ENCODE measurements around the gene GIT2.
"Not testable (repeated sequence)": the region's sequence is repeated elsewhere in the genome, so short reads cannot be mapped to it uniquely, and the experiment has no call there.

GIT2 gene

DNA sequence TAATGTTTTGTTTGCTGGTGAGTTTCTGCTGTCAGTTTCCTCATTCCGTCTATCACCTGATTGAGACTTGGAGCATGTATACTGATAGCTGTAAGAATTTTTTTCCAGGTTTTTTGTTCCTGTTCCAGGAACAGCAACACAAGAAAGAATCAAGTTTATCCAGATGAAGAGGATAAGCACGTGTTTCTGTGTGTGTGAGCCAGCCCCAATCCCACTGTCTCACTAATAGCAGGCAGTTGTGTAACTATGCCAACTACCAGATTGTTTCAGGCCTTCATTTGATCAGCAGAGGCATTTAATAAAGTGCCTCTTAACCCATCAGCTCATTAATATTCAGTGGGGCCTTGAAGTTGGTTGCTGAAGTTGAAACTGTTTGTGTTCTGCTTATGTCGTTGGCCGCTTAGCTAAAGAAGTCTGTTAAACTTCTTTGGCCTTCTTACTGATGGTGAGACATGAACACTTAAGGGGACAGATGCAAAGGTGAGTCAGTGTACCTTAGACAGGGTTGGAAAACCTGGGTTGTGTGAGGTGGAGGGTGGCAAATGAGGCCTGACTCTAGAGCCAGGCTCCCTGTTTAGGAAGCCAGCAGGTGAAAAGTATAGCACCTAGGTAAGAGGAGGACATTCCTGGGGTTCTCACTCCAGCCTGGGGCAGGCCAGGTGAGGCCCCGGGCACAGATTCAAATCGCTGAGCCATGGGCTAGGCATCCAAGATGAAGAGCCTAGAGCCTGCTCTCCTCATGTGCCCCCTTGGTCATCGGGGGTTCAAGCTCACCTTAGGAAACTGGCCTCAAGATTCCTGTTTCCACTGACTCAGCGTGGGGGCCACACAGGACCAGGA, 6.7 kb upstream of the GIT2 start:
- DNase-seq: no peak

DNA sequence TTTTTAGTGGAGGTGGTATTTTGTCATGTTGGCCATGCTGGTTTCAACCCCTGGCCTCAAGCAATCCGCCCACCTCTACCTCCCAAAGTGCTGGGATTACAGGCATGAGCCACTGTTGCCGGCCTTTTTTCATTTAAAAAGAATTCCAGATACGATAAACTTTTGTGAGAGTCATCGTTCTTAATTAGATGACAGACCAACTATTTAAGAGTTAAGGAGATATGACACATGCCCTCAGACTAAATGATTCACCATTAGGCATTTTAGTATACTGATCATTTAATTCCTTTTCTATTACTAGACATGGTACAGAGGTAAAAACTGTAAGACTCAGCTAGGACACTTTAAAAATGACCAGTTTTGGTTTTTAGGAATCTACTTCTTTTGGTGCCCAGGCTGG, 5.4 kb upstream of the GIT2 start:
- no peak for DNase-seq

DNA sequence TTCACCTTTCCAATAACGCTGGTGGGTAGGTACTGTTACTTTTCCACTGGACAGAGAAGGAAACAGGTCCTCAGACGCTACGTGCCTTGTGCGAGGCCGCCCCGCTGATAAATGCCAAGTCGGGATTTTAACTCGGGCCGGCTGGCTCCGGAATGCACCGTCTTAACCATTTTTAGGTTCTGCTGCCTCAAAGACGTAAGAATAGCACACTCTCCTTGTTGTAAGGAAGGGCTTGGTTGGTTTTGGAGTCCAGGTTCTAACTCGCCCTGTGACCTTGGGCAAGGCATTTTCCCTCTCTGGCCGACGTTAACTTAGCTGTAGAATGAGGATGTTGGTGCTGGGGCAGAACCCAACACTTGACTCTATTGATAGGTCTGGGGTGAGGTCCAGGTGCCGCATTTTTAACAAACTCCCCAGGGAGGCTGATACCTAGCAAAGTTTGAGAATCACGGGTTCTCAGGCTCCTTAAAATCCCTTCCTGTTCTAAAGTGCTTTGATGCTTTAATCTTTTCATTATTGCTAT, 3.9 kb upstream of the GIT2 start:
- peak; percentile 35 for DNase-seq

DNA sequence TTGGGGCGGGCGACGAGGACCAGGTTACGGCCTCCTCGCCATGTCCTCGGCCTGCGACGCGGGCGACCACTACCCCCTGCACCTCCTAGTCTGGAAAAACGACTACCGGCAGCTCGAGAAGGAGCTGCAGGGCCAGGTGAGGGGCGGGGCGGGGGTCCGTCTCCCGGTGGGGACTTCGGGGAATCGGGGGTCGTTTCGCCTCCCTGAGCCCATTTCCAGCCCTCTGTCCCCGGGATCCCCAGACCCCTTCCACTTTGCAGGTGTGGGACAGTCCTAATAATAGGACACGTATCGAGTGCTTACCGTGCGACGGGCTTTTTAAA, 3.4 kb upstream of the GIT2 start:
- no peak for DNase-seq

DNA sequence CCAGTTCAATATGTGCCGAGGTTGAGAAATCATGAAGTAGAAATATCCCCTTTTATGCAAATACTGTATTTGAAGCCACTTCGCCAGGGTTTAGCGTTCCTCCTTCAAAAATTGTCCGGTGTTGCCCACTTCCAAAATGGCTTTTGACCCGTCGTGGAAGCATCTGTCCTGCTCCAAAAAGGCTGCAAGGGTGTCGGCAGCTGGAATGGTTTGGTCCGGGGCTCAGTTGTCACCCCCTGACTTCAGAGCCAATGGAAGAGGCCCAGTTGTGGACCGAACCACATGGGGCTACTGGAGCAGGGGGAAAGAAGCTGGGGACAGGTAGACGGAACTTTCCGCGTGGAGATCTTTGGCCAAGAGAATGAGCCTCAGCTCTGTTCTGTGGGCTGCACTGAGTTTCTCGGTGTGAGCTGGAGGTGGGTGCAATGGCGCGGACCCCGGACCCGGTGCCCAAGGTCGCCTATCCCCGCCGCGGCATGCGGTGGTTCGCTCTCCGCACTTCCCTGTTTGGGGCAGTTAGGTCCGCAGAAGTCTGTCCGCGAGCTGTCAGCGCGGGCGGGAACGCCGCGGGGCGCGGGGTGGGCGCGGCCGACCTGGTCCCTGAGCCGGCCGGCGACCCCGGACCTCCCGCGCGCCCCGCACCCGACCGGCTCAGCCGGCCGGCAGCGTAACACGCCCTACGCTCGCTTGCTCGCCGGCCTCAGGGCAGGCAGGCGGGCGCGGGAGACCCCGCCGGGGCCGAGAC, 2.9 kb upstream of the GIT2 start, which contains the start of gene ANKRD13A:
ANKRD13A (plus strand) TSS at position 527 of the 745 bp plus-strand sequence. CDS start 259 bp downstream, outside the sequence.
- DNase-seq: peak; percentile 90

DNA sequence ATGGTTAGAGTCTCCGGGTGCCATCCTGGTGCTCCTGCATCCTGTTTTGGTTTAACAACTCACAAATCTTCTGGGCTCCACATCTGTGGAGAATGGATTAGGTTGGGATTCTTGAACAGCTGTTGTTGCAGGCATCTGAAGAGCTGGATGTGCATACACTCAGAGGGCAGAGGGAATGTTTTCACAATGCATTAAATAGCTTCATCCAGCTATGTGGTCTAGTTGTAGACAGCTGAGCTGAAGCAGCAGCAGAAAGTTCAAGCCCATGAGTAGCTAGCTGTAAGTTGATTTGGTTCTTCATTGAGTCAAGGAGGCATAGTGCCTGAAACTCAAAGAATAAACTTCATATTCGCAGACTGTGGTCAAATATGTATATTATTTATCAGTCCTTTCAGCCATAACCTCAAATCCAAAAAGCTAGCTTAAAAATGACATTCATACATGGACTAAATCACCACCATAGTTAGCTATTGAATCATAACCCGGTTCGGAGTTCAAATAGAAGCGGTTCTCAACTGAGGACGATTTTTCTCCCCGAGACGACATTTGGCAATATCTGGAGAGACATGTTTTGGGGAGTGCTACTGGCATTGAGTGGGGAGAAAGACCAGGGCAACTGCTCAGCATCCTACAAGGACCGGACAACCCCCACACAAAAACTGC, 2.2 kb upstream of the GIT2 start:
- no peak for DNase-seq

DNA sequence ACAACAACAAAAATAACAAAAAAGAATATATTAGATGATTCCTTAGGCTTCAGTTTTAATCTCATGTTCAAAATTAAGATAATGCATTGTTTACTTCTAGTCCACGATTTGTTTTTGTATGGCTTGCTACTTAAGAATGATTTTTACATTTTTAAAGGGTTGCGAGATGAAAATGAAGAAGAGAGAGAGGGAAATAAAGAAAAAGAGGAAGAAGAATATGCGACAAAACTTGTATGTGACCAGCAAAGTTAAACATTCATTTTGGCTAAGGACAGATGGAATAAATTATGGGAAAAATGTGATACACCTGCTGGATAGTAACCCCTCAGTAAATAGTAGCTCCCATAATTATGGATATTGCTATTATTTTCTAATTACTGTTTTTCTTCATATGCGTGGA, 1.2 kb upstream of the GIT2 start:
- DNase-seq: no peak

DNA sequence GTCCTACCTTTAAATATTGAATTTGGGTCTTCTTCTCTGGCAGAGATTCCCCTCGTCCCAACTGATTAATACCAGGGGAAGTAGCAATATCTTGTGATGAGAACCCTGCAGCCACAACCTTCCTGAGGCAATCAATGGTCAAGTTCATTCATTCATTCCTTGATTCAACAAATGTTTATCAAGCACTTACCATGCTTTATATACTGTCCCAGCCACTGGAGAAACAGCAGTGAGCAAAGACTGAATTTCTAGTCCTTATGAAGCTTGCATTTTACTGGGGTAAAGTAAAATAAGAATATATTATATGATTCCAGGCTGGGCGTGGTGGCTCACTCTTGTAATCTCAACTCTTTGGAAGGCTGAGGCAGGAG, 300 bp upstream of the GIT2 start:
- DNase-seq: no peak

DNA sequence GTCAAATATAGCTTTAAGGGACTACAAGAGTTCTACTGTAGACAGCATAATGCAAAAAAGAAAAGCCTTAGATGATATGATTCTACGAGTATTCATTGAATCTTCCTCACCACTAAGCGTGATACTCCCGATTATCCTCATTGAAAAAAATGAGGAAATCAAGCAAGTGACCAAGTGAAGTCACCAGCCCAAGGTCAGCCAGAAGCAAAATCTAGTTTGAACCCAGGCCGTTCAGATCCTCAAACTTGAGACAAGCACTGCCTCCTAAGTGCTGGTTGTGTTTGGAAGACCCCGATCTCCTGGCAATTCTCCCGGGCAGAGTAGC, 845 bp downstream of the GIT2 start:
- no peak for DNase-seq

DNA sequence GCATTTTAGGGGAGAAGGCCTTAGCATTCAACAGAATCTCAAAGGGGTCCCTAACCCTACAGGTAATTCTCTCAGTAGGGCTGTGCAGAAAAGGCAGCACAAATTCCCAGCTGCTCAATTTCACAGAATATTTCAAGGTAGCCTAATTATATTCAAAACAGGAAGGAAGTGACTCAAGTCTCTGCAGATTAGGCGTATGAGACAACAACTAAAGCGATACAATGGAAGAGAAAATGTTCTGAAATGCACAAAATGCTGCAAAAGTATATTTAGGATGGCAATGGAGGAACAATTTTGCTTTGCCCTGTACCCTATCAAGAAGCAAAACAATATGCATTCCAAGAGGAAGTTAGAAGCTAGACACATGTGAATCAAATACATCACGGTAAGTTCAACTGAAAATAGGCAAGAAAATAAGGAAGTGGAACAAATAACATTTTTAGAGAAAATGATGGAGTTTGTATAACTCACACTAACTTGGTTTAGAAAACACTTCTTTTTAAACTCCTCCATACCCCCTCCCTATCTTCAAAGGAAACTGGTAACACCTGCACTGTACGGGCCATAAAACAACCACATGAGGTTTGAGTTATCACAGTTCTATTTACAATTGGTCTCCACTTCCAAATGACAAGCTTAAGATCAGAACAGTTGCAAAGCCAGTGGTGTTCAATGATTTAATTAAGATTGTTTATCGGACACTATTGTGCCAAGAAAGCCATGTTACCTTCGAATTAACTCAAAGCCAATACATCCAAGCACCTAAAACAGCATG, 1.6 kb downstream of the GIT2 start:
- no peak for DNase-seq

DNA sequence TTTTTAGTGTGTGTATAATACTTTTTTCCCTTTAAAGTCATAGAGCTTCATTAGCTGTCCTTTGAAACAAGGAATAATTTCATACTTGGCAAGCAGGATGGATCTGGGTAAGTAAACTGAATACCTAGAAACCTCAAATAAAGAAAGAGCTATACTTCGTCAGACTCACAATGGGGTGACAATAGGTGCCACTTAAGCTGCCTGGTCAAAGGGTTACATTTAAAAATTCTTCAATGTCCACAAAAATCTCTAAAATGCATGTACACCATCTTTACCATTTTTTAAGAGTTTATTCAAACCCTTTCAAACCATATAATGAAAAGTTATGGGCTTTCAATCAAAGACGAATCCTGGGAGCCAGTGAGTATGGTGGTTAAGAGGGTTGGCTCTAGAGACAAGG, 3.1 kb downstream of the GIT2 start:
- no peak for DNase-seq

DNA sequence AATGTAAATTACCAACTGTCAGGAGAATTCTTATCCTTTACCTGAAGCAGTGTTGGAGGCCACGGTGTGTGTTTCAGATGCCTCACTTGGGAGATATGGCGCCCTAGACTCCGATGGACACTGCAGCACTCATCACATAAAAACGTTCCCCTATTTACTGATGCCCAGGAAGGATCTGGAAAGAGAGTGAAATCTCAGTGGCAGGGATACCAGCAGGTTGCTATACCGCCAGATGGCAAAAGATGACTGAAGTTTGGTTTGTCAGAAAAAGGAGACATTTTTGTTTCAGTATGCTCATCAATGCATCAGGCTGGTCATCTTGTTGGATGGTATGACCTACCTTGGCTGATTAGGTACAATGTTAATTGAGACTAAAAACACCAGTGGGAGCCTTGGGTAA, 4.6 kb downstream of the GIT2 start:
- no peak for DNase-seq

DNA sequence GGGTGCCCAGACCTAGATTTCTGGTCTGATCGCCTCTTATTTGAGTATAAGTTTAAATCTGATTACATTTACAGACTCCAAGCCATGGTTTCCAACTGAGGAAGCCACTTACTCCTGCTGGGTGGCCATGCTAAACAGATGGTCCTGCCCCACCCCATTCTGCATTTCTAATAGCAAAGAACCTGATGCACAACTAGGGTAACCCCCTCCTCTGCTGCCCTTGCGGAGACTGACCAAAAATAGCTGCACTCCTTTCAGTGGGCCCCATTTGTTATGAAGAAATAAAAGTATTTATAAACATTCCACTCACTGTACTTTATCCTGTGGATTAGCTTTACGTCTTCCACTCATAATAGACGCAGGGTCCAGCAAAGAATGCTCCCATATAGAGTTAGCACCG, 6.8 kb downstream of the GIT2 start:
- no peak for DNase-seq

DNA sequence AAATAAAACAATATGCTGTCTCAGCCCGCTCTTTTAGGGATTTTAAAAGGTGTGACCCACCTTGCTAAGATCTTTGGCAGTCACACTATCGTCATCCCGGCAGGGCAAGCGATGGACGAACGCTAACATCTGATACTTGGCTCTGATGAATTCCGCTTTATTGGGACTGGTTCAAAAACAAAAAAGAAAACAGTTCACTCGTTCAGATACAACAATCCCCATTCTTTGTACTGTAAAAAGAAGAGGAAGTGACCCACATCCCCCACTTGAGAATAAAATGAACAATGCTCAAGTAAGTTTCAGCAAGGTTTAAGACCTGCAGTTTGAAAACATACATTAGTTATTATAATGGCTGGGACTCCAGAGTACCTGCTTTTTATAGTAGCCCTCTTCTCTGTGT, 7.3 kb downstream of the GIT2 start:
- no peak for DNase-seq

DNA sequence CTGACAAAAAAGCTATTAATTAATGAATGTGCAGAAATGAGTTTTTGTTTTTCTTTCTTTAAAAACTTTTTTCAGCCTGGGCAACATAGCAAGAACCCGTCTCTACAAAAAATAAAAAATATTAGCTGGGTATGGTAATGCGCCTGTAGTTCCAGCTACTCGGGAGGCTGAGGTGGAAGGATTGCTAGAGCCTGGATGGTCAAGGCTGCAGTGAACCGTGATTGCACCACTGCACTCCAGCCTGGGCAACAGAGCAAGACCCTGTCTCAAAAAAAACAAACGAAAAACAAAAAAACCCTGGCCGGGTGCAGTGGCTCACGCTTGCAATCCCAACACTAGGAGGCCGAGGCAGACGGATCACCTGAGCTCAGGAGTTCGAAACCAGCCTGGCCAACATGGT, 7.9 kb downstream of the GIT2 start:
- no peak for DNase-seq

DNA sequence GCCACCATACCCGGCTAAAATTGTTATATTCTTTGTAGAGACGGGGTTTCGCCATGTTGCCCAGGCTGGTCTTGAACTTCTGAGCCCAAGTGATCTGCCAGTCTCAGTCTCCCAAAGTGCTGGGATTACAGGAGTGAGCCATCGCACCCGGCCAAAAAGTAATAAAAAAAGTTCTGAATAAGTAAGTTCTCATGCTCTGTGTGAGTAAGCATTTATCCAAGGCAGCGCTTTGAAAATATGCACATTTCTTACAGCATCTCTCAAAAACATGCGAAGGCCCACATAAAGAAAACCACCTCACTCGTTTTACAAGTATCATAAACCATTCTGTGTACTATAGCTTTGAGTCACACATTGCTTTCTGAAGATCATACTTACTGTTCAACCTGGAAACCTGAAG, 8.6 kb downstream of the GIT2 start:
- DNase-seq: peak; percentile 34

DNA sequence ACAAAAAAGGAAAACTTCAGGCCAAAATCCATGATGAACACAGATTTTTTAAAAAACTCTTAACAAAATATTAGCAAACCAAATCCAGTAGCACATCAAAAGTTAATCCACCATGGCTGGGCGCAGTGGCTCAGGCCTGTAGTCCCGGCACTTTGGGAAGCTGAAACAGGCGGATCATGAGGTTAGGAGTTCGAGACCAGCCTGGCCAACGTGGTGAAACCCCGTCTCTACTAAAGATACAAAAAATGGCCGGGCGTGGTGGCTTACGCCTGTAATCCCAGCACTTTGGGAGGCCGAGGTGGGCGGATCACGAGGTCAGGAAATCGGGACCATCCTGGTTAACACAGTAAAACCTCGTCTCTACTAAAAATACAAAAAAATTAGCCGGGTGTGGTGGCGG, 9.9 kb downstream of the GIT2 start:
- not testable (repeated sequence) for DNase-seq

DNA sequence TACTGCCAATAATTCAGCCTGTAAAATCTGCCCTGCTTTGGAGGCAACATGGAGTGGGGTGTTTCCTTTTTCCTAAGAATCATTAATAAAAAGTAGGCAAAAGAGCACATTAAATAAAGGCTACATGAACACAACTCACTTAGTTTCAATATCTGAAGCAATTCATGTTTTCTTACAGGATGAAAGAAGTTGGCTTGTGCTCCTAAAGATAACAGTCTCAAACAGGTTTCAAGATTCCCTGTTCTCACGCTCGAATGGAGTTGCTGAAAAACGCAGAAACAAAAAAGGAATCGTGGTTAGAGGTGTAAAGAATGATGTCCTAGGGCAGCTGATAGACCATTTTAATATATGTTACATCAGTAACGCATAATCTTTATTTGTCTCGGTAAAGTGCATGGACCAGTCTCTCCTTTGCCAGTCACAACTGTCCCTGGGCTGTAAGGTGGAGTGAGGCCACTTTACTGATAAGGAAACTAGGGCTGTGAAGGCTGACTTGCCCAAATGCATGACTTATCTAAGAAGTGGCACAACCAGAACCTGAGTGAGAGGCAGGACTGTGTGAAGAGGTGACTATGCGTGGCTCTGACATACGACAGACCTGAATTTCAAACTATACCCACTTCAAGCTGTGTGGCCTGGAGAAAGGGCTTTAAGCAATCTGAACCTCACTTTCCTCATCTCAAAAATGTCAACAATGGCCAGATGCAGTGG, 12.6 kb downstream of the GIT2 start:
- no peak for DNase-seq

DNA sequence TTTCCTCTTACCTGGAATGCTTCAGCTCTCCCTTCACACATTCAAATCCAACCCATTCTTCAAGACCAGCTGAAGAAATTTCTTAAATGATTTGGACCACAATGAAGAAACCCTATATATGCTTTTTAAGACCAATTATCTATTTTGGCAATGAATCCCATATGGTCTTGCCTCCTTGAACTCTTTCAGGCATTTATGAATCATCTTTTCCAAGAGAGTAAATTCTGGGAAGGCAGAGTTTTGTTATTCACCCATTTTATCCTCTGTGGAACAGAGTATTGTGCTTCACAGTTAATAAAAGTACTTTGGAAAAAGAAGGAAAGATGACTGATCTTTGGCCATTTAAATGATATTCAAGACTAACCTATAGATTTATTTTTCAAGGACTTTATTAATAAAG, 14.0 kb downstream of the GIT2 start:
- DNase-seq: no peak

DNA sequence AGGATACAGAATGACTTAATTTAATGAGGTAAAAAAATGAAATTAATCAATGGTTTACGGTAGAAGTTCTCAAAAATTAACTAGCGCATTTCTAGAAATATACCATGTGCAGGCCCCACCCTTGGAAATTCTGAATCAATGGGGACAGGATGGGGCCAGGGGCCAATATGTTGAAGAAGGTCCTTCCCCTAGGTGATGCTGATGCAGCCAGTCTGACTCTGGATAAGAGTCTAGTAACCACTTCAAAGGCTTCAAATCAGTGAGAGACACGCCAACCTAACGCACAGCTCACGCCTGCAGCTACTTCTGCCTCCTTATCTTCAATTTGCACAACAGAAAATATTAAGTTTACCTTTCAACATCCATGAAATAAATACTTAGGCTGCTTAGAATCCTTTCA, 14.9 kb downstream of the GIT2 start:
- peak; percentile 82 for DNase-seq

DNA sequence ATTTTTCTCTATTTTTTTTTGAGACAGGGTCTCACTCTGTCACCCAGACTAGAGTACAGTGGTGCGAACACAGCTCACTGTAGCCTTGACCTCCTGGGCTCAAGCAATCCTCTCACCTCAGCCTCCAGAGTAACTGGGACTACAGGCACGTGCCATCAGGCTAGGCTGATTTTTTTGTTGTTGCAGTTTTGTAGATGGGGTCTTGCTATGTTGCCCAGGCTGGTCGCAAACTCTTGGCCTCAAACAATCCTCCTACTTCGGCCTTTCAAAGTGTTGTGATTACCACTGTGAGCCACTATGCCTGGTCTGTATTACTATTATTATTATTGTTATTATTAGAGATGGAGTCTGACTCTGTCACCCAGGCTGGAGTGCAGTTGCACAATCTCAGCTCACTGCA, 23.3 kb downstream of the GIT2 start:
- no peak for DNase-seq

DNA sequence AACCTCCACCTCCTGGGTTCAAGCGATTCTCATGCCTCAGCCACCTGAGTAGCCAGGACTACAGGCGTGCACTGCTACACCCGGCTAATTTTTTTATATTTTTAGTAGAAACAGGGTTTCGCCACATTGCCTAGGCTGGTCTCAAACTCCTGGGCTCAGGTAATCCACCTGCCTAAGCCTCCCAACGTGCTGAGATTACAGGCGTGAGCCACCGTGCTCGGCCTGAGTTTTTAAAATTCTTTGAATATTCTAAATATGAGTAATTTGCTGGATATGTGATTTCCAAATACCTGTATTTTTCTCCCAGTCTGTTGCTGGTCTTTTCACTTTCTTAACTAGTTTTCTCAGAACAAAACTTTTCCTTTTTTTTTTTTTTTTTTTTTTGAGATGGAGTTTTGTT, 27.4 kb downstream of the GIT2 start:
- no peak for DNase-seq

DNA sequence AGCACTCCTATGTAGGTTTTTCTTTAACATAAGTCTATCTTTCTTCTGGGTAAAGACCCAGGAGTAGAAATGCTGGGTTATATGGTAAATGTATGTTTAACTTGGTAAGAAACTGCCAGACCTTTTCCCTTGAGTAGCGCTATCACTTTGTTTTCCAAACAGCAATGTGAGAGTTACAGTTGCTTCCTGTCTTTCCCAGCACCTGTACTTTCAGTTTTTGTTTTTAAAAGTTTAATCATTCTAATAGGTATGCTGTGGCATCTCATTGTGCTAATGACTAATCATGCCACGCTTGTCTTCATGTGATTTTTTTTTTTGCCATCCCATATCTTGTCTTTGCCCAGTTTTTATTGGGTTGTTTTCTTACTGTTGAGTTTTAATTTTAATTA, 28.1 kb downstream of the GIT2 start:
- no peak for DNase-seq

Measured in stimulated activated CD4-positive, alpha-beta T cell treated with anti-CD3 and anti-CD28 coated beads, Interleukin-15, amount 100 ng/mL, for 24 hours (primary cell).